Stimulated activated CD4-positive, alpha-beta T cell treated with anti-CD3 and anti-CD28 coated beads, Interleukin-4, amount 100 ng/mL, for 48 hours (primary cell): Measurements from ENCODE around the gene GPR132.
"Not testable (repeated sequence)": the region's sequence is repeated elsewhere in the genome, so short reads cannot be mapped to it uniquely, and the experiment has no call there.

Experiments used
- DNase-seq, 2 donors: peaks; one replicate each; pipeline ENCODE4 v3.0.0-alpha.2; 2020; ENCODE audit warnings: low read depth in 2 of 2

GPR132 gene

DNA sequence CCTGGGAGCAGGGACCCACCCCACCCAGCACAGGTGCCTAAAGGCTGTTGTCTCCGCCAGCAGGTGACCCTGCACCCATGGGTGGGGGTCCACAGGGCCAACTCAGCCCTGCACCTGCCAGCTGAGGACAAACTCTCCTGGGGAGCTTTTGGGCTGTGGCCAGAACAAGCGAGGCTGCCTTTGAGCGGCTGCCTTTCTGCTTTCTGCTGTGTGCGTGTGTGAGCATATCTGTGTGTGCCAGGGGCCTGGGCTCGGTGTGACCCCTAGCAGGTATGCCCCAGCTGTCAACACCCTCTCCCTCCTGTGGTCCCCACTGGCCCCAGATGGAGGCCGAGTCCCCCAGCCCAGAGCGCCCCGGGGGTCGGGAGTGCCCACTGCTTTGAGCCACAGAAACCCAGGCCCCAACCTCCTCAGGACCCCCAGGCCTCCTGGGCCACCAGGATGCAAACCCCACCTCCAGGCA lies 25.9 kb upstream of the GPR132 start:
- DNase-seq: no peak

GRCh38 chr14:105090493-105091053 lies 25.3 kb upstream of the GPR132 start:
- peak; percentile 85 to 95 for DNase-seq

GRCh38 chr14:105089746-105090492 lies 24.7 kb upstream of the GPR132 start:
- no peak for DNase-seq

DNA sequence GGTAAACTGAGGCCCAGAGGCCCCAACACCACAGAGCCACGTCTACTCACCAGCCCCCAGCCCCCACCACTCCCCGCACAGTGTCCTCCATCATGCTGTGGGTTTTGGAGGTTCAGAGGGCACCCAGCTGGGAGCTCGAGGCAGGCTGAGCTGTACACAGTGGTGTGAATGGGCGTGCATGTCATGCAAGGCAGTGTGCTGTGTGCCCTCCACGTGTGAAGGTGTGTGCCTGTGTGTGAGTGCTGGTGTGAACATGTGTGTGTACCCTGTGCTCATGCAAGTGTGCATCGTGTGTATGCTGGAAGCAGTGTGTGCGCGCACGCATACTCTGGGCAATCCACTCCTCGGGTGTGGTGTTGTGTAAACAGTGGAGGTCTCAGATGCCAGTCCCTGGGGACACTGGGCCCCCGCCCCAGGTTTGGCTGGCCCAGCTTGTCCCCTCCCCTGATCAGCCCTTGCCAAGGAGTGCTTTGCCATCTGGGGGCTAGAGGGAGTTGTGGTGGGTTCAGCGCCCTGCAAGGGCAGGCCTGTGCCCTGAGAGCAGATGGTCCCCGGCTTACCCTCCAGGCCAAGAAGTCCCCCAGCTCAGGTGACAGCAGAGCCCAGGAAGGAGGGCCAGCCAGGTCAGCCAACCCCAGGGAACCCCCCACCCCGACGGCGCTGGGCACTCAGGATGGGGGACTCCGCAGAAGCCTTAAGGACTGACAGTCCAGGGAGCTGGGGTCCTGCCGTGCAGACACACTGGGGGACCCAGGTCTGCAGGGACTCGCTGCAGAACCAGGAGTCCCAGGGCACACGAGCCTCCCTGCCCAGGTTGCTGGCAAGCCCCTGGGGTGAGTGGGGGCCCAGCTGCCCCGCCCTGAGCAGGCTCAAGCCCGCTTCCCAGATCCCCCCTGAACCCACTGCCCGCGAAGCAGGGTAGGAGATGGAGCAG lies 23.8 kb upstream of the GPR132 start:
- DNase-seq: no peak

DNA sequence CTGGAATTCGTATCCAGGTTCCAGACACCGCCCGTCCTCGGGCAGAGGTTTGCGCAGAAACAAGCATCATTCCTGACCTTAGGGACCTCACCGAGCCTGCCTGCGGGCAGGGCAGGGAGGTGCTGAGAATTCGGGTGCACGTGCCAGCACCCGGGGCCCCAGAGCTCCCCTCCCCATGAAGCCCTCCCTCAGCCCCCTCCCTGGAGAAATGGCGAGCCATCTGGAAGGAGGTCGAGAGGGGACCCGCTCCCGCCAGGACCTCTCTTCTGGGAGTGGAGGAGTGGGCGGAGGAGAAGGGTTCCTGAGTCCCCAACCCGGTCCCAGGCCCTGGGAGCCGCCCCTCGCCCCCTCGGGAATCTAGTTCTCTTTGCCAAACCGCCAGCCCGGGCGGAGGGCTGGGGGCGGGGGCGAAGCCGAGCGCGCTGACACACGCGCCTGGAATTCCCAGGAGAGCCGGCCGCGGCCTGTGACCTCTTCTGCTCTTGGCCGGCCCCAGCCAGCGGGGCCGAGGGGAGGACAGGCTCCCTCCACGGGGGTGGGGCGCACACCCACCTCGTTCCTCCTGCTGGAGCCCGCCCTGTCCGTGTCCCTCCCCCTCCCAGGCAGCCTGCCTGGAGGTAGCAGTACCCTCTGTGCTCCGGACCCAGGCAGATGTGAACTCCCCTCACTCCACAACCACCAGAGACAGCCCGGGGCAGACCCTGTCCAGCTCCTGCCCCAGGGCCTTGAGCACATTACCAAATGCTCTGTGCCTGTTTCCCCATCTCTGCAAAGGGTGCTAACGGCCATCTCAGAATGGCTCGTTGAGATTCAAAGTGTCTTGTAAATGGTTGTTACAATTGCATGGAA lies 23.0 kb upstream of the GPR132 start:
- no peak for DNase-seq

DNA sequence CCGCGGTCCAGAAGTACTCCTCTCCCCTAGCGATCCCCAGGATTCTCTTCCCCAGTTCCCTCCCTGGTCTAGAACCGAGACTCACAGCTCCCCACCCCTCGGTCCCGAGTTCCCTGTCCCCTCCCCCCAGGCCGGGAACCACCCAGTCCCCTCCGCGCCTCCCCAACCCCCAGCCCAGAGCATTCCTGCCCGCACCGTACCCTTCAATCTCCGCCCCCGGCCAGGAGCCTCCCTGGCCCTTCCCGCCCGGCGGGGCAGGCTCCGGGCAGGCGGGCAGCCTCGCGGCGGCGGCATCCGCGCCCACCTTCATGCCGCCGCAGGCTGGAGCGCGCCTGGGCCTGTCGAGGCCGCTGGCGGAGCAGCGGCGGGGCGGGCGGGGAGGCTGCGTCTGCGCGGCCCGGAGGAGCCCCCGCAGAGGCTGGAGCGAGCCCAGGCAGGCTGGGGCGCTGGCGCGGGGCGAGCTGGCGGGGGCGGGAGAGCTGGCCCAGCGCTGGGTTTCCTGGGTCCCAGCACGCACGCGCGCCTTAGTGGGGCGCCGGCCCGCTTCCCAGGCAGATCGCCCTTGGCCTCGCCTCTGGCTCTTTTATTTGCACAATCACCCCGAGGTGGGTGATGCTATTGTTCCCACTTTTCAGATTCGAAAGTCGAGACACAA lies 22.2 kb upstream of the GPR132 start:
- no peak for DNase-seq

DNA sequence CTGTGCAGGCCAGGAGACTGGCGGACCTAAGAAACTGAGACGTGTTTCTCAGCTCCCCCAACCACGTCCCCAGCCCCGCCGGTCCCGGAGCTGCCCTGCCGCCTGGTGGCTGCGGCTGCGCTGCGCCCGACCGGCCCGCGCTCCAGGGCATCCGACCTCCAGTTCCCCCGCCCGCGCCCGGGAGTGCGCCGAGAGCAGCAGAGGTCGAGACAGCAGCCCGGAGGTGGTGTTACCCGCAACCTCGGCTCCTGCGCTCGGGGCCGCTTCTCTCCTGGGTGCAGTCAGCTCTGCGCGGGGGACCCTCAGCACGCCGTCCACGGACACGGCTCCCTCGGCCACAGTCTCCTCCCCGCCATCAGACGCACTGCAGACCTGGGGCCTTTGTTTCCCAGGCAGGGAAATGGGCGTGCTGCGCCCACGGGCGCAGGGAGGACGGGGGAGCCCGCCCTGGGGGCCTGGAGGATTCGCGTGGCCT lies 21.6 kb upstream of the GPR132 start:
- DNase-seq: peak; percentile 84 to 85

- no peak for DNase-seq
These were observed 20.5 kb upstream of the GPR132 start for GRCh38 chr14:105085766-105086165.

DNA sequence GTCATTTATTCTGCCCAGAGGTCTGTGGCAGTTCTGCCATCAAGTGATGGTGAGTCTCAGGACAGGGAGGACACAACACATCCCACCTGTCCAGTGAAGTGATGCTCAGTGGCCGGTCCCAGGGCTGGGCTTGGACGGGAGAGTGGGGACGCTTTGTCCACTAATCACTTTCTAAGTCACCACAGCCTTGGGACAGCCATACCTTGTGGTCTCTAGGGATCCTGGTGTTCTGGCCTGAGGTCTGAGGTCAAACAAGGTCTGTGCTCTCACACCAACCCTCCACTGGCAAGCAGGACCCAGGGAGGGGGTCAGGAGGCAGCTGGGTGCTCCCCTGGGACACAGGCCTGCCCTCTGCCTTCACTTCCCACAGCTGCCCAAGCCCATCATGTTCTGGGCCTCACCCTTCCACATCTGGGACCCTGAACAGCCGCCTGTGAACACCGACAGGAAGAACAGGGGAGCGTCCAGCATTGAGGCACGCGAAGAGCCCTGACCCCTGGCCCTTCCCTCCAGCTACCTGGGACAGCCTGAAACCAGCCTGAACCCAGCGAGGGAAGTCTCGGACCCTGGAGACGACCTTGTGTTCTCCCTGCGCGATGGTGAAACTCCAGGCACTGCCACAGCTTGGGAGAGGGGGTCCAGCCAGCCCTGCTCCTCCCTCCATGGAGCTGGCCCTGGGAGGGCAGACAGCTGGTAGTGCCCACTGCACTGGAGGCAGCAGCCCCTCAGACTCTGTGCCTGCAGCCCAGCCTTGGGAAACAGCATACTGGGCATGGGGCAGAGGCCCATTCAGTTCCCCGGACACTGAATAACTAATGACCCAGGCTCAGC lies 19.7 kb upstream of the GPR132 start:
- no peak for DNase-seq

DNA sequence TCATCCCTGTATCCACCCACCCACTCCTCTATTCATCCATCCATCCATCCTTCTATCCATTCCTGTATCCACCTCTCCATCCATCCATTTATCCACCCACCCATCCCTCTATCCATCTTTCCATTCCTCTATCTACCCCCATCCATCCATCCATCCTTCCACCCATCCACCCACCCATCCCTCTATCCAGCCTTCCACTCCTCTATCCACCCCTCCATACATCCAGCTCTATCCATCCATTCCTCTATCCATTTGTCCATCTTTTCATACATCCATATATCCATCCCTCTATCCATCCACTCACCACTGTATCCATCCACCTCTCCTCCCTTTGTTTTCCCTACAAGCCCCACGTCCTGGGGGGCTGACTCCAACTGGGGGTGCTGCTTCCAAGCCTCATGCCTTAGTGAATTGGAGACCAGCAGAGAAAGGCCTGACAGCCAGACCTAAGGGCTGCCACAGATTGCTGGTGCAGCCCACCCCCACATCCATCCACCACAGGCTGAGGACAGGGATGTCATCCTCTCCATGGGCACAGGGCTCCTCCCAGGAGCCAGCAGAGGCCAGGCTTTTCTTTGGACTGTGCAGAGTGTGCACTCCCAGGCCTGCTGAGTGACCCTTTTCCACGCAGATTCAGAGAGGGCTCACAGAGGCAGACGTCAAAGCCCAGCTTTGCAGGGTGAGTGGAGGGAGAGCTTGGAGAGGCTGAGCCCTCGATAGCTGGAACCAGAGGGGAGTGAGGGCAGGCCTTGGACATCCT lies 18.9 kb upstream of the GPR132 start:
- no peak for DNase-seq

DNA sequence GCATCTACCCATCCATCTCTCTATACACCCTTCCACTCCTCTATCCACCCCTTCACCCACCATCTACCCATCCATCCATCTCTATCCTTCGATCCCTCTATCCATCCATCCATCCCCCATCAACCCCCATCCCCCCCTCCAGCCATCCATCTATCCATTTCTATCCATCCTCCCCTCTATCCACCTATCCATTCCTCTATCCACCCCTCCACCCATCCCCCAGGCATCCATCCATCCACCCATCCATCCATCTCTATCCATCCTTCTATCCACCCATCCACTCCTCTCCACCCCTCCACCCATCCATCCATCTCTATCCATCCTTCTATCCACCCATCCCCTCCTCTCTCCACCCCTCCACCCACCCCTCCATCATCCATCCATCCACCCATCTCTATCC lies 17.5 kb upstream of the GPR132 start:
- no peak for DNase-seq

- DNase-seq: not testable (repeated sequence)
These were observed 16.2 kb upstream of the GPR132 start for GRCh38 chr14:105081473-105081872.

DNA sequence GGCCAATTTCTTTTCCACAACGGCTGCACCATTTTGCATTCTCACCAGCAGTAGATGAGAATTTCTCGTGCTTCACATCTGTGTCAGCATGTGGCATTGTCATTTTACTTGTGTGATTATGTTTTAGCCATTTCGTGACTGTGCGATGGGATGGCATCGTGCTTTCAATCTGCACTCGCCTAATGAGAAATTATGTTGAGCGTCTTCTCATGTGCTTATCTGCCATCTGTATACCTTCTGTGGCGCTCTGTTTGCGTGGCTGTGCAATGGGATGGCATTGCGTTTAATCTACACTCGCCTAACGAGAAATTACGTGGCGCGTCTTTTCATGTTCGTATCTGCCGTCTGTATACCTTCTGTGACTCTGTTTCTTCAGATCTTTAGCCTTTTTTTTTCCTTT lies 14.9 kb upstream of the GPR132 start:
- no peak for DNase-seq

DNA sequence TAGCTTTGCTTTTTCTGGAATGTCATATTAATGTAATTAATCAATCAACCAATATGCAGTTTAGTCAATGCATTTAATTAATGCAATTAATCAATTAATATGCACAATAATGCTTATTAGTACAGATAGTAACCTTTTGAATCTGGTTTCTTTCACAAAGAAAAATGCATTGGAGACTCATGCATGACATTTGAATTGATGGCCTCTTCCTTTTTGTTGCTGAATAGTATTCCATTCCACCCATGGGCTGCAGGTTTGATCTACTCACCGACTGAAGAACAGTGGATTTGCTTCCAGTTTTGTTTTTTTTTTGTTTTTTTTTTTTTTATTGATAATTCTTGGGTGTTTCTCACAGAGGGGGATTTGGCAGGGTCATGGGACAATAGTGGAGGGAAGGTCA lies 13.1 kb upstream of the GPR132 start:
- no peak for DNase-seq

- DNase-seq: no peak
These were observed 12.4 kb upstream of the GPR132 start for GRCh38 chr14:105077649-105077995.

GRCh38 chr14:105076805-105077648 lies 11.8 kb upstream of the GPR132 start:
- no peak for DNase-seq

DNA sequence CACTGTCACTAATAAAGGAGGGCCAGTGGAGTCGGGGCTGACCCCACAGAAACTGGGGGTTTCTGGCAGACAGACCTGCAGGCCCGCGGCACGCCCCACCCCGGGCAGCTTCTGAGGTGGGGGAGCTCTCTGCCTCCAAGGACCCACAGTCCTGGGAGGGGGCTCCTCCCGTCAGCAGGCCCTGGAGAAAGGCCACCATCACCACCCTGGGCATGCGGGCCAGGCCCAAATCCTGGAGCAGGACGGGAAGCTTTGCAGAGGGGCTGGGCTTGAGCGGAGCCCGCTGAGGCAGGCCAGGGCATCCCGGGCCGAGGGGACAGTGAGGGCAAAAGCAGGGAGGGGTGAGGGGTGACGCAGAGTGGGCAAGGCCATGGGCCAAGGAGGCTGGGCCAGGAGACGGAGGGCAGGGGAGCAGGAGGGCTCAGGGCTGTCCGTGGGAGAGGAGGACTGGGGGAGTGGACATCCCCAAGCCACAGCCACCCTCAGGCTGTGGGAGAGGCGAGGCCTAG lies 11.1 kb upstream of the GPR132 start:
- DNase-seq: no peak
